GDM1 (cell line): ENCODE measurements around the gene FAIM2.
"Not testable (repeated sequence)": the region's sequence is repeated elsewhere in the genome, so short reads cannot be mapped to it uniquely, and the experiment has no call there.

Experiments
- DNase-seq: peaks from one replicate; lab custom pipeline; 2025; lab: John Stamatoyannopoulos, UW

FAIM2 gene

DNA sequence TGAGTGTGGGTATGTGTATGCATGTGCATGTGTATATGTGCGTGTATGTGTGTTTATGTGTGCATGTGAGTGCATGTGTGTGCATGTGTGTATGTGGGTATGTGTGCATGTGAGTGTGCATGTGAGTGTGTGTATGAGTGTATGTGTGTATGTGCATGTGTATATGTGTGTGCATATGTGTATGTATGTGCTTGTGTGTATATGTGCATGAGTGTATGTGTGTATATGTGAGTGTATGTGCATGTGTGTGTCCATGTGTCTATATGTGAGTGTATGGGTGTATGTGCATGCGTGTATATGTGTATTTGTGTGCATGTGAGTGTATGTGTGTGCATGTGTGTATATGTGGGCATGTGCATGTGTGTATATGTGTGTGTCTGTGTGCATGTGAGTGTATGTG lies 25.7 kb downstream of the FAIM2 start:
- no peak for DNase-seq

DNA sequence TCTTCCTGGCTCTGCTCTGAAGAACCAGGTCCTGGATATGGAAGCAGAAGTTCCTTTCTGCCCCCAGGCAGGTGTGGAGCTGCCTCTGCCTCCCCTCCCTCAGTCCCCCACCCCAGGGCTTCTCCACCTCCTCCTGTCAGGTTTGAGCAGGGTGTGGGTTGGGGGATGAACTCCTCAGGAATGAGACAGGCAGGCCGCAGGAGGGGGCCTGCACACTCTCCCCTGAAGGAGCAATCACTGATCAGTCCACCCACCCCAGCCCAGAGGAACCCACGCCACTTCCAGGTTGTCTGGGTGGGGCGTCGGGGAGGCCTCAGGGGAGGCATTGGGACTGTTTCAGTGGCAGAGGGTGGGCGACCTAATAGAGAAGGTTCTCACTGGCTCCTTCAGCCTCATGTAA lies 26.6 kb downstream of the FAIM2 start:
- no peak for DNase-seq

- no peak for DNase-seq
Measured at GRCh38 chr12:49876070-49876469, 27.6 kb downstream of the FAIM2 start.

- no peak for DNase-seq
Measured at GRCh38 chr12:49875115-49875720, 28.5 kb downstream of the FAIM2 start.

DNA sequence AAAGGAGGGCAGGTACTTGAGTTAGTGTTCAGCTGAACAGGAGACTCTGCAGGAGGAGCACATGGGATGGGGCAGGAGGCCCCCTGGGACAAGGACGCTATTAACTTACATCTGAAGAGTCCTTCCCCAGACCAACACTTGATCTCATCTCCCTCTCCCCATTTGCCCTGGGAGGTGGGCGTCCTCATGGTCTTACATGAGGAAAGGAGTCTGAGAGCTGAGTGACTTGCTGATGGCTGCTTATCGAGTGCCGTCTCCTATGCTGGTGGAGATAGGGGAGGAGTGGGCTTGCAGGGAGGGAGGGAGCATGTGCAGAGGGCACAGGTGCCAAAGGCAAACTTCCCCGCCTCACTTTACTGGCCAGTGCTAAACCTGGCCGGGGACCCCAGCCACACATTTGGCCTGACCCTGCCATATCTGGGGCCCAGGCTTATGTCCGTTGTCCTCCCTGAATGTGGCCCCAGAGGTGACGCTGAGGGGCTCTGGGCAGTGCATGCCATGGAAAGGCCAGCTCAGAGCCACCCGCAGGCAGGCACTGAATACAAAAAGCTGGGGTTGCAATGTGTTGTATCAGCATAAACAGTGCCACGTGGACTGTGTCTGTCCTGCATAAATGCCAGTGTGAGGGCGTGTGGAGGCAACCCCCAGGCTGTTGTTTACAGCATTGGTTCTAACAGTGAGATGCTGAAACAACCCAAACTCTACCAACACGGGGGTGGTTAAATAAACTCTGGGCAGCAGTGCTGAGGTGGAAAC lies 29.4 kb downstream of the FAIM2 start:
- DNase-seq: no peak

GRCh38 chr12:49873361-49873934 lies 30.3 kb downstream of the FAIM2 start:
- no peak for DNase-seq

GRCh38 chr12:49872781-49873181 lies 30.9 kb downstream of the FAIM2 start:
- DNase-seq: no peak

- no peak for DNase-seq
Measured at GRCh38 chr12:49872381-49872780, 31.3 kb downstream of the FAIM2 start.

DNA sequence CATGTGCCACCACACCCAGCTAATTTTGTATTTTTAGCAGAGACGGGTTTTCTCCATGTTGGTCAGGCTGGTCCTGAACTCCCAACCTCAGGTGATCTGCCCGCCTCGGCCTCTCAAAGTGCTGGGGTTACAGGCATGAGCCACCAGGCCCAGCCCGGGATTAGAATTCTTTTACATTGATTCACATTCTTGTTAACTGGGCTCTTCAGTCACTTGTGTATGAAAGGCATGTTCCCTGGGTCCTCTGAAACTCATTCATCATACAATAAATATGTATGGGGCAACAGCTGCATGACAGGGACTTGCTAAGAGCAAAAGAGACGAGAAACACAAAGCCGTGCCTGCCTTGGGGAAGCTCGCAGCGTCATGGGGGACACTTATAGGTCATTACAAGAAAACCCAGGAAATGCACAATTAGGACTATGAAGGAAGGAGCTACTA lies 31.9 kb downstream of the FAIM2 start:
- DNase-seq: not testable (repeated sequence)

- no peak for DNase-seq
Measured at GRCh38 chr12:49871263-49871561, 32.5 kb downstream of the FAIM2 start.

GRCh38 chr12:49870501-49871262 lies 33.0 kb downstream of the FAIM2 start:
- DNase-seq: no peak

DNA sequence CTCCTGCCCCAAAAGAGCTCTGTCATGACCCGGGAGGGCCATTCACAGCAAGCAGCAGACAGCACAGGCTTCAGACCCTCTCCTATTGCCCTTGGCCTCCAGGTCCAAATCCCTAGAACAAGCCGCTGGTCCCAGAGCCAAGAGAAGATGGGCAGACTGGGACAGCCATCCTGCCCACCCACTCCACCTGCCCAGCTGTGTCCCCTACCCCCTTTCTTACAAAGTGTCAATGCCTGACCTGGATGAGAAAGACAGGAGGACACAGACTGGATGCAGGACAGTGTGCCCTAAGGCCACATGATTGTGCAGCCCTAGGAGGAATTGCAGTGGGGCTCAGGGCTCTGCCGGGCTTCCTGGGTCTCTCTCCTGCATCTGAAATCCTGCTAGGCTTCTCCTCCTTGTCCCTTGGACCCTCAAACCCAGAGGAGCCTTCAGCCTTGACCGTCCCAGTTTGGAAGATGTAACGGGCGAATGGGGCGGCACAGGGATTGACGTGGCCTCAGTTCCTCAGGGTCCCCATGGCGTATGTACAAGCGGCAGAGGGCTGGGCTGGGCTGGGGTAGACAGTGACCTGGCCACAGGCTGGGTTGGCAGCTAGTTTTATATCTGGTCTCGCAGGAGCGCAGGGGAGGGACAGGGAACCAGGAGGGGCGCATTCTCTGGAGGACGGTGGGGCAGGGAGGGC lies 33.7 kb downstream of the FAIM2 start:
- DNase-seq: no peak

DNA sequence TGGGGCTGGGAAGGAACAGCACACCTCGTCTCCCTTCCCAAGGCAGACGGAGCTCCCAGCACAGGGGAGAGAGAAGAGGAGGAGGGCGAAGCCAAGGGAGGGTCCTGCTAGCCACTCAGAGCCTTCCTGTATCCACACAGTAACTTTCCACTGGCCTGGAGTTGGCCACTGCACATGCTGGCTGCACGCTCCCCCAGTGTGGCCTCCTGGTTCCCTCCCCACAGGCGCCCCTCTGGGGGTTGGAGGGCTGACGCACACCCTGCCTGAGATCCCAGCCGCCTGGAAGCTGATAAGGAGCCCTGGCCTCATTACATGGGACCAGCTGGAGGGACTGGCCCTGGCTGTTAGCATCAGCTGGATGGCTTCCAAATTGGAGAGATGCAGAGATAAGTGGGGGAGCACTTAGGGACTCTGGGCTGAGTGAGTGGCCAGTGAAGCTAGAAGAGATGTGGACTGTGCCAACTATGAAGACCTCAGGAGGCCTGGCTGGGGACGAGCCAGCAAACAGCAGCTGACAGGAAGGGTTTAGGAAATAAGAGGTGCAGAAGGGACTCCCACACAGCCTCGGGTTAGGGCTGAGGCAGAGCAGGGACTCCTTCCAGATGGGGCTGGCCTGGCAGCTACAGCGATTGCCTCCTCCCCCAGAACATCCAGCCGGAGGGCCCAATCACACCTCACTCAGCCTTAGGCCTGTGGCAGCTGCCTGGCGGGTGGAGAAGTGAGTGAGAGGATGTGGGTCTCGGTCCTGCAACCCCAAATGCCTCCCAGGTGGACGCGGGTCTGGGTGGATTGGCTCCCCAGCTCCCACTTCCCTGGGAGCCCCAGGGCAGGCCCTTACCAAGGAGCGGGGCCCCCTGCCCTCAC lies 34.5 kb downstream of the FAIM2 start:
- DNase-seq: no peak

DNA sequence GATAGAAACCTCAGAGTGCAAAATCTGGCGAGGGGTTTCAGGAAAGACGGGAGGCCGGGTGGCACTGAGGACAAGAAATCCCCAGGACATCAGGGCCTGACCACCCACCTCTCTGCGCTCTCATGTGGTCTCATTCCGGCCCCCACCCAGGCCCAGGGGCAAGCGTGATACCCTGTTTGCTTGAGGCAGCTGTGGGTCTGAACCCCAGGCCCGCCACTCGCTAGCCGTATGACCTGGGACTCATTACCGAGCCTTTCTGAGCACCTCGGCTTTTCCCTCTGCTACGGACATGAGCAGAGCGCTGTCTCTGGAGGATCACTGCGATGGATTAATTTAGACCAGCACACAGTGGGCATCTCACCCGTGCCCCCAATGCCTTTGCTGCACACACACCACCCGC lies 35.3 kb downstream of the FAIM2 start:
- DNase-seq: no peak

GRCh38 chr12:49867570-49868341 lies 35.9 kb downstream of the FAIM2 start:
- no peak for DNase-seq

GRCh38 chr12:49866859-49867569 lies 36.7 kb downstream of the FAIM2 start:
- no peak for DNase-seq

- DNase-seq: no peak
Measured at GRCh38 chr12:49865782-49866135, 37.9 kb downstream of the FAIM2 start.

DNA sequence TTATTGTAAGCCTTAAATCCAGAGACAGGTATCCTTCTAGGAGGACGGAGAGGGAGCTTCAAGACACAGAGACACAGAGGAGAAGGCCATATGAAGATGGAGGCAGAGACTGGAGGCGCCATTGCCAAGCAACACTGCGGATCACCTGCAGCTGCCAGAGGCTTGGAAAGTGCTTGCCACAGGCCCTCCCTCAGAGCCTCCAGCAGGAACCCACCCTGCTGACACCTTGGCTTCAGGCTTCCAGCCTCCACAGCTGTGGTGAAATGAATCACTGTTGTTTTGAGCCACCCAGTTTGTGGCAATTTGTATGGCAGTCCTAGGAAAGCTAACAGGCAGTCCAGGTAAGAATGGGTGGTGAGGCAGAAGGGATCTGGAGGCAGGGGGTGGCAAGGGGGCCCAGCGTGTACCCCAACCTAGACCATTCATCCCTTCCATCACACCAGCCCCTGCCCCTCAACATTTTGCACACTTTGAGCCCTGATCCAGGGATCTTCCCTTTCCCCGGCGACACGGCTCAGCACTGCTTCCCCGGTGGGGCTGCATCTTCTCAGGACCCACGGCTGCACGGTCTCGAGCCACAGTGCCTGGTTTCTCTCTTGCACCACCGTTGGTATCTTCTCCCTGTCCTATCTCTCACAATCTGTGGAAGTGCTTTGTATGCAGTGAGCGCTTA lies 38.5 kb downstream of the FAIM2 start:
- DNase-seq: no peak

GRCh38 chr12:49864798-49865090 lies 39.0 kb downstream of the FAIM2 start:
- DNase-seq: no peak
